Breast epithelium (tissue), 3 donors: ENCODE data around the gene ACTMAP.

Source experiments
- POLR2A ChIP-seq: fragments of 450-650 bp; IDR thresholded peaks from one replicate; pipeline ENCODE4 v1.6.1; 2016; ENCODE audit warnings: antibody characterized with exemption, mild to moderate bottlenecking, moderate library complexity
- TF ChIP-seq, protein P1 (sequence below), 3 donors: fragments of 450-650 bp; IDR thresholded peaks; one replicate each; pipeline ENCODE4 v1.5.1; 2016 to 2017; ENCODE audit warnings: antibody characterized with exemption in 3 of 3, mild to moderate bottlenecking in 3 of 3, moderate library complexity in 3 of 3

- TF ChIP-seq, protein P1, sequence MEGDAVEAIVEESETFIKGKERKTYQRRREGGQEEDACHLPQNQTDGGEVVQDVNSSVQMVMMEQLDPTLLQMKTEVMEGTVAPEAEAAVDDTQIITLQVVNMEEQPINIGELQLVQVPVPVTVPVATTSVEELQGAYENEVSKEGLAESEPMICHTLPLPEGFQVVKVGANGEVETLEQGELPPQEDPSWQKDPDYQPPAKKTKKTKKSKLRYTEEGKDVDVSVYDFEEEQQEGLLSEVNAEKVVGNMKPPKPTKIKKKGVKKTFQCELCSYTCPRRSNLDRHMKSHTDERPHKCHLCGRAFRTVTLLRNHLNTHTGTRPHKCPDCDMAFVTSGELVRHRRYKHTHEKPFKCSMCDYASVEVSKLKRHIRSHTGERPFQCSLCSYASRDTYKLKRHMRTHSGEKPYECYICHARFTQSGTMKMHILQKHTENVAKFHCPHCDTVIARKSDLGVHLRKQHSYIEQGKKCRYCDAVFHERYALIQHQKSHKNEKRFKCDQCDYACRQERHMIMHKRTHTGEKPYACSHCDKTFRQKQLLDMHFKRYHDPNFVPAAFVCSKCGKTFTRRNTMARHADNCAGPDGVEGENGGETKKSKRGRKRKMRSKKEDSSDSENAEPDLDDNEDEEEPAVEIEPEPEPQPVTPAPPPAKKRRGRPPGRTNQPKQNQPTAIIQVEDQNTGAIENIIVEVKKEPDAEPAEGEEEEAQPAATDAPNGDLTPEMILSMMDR (IDR thresholded peaks at IDR 0.05), result no peak
- TF ChIP-seq POLR2A, result no peak
These were observed 4.9 kb downstream of the ACTMAP start for GRCh38 chr19:40745402-40745780.
